Kidney tubule cell (primary cell): ENCODE measurements around the gene VN1R5.
A peak's percentile ranks its signal among the peaks of the same experiment; 100 is the strongest.
"Not testable (repeated sequence)": the region's sequence is repeated elsewhere in the genome, so short reads cannot be mapped to it uniquely, and the experiment has no call there.

Experiments
- DNase-seq: peaks from one replicate; pipeline ENCODE4 v3.0.0-alpha.2; 2018; ENCODE audit warnings: low spot score

Gene VN1R5

DNA sequence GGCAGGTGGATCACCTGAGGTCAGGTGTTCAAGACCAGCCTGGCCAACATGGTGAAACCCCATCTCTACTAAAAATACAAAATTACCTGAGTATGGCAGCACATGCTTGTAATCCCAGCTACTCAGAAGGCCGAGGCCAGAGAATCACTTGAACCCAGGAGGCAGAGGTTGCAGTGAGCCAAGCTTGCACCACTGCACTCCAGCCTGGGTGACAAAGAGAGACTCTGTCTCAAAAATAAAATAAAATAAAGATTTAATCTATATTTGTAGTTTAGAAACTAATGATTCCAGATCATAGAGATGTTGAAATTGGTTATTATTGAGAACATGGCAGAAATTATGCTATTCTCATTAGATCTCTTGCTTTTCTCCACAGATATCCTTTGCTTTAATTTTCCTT is at the start of gene VN1R5:
VN1R5 (plus strand) TSS at position 301 of the 400 bp plus-strand sequence.
- DNase-seq: not testable (repeated sequence)

DNA sequence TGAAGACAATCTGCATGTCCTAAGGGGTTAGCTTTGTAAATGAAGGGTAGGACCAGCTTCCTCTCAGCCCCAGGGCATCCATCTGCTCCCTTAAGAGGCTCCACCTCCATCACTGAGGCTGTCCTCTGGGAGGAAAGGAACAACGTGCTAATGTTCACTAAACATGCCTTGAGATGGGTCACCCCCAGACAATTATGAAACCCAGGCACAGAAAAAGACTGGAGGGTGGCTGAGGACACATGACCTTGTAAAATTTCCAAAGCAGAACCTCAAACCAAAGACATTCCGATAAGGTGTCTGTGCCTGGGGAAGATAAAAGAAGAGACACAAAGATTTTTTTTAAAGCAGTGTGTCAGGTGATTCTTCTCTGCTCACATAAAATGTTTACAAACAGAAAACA is 46.5 kb upstream of the VN1R5 start:
- DNase-seq: peak; percentile 38

DNA sequence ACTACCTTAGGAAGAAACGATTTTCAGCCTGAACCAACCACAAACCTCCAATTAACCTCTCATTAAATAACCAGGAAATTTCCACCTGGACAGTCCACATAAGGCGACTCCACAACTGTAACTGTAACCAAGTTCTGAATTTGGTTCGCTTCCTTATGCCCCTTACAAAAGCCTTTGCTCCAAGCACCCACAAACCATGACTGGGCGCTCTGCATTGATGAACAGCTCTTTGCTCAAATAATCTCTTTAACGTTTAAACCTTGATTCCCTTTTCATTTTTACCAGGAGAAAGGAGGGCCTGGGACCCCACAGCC is 45.9 kb upstream of the VN1R5 start:
- no peak for DNase-seq

DNA sequence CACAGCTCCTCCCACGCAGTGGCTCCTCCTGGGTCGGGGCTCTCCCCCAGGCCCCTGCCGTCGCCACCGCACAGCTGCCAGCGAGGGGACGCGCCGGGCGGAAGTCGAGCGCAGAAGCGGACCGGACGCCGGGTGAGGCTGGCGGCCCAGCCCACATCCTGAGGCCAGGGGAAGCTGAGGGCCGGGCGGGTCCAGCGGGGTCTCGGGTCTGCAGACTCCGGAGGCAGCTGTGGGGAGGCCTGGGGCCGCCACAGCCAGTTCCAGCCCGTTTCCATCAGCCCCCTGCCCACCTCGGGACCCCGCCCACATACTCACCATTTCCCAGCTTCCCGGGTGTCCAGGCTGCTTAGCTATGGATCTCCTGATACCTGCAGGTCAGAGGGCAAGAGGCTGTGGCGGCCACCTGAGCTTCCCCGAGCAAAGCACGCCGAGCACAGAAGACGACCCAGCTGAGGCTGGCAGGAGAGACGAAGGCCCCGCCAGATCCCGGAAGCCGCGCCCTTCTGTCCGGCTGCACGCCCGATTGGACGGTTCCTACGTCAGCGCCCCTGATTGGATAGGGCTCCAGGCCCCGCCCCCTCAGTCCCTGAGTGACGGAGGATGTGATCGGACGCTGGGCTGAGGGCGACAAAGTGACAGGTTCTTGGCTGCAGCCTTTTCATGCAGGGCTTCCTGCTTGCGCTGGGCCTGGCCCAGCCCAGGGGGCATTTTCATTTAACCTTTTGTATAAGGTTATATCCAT is 45.3 kb upstream of the VN1R5 start:
- peak; percentile 97 for DNase-seq

DNA sequence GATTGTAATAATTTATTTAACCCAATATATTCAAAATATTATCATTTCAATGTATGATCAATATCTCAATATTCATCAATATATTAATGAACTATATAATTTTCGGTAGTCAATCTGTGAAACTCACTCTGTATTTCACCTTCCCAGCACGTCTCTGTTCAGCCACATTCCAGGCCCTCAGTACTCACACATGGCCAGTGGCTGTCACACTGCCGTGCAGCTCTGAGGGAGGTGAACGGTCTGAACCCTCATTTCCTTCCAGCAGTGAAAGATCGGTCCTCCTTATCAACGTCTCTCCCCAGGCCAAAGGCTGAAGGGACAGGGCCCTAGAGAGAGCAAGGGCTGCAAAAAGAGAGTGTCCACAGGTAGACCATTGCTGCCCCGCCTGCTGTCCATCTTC is 44.5 kb upstream of the VN1R5 start:
- peak; percentile 43 for DNase-seq

DNA sequence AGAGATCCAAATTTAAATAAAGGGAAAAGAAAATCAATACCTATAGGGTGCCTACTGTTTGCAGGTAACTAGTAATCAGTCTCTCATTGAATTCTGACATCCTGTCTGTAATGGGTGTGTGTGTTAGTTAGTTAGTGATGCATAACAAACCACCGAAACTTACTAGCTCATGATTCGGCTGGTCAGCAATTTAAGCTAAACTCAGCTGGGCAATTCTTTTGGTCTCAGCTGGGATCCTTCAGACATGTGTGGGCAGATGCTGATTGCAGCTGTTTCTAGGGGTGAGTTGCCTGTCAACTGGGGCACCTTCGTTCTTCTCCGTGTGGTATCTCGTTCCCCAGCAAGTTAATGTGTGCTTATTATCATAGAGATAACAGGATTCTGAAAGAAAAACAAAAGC is 43.9 kb upstream of the VN1R5 start:
- DNase-seq: peak; percentile 88

DNA sequence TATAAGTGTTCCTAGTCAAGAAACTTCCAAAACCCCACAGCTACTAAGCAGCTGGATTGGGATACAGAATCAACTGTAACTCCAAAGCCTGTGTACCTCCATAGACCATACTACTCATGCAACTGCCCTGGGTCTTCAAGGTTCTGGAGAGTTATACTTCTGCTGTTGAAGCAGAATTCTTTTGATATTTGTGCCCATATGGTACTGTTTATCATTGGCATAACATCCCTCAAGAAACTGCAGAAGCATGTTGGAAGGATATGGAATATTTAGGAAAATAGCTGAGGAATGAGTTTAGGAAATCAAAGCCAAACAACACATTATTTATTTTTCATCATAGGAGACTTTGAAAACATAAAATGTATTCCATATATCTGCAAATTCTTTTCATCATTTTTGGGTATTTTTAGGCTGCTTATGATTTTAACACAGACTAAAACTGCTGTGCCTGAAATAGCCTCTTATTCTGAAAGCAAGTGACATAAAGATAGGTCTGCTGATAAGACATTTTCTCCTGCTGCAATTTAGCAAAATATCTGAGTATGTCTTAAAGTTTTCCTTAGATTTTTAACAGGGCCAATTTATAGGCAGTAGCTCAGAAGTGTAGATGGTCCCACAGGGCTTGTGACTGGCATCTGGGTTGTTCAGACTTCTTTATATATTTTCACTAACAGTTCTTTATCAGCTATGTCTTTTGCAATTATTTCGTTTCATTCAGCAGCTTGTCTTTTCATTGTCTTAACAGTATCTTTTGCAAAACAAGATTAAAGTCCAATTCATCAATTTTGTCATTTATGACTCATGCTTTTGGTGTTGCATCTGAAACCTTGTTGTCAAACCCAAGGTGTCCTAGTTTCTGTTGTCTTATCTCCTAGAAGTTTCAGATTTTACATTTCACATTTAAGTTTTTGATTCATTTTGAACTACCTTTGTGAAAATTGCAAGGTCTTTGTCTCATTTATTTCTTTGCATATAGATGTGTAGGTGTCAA is 43.0 kb upstream of the VN1R5 start:
- DNase-seq: peak; percentile 17

DNA sequence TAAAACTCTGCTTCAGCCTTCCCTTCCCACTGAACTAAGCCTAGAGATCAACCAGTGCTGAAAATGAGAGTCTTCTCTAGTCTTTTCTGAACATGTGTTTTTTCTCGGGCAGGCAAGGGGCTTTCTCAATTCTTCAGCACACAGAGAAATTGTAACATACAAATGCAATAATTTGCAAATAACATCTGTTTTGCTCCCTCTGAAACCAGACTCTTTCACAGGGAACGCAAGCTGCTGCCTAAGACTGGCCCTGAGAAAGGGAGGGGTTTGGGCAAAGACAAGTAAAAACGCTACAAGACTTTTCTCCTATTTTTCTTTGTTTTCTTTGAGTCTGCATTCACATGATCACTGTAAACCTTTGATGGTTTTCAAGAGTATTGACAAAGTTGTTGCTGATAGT is 39.6 kb upstream of the VN1R5 start:
- no peak for DNase-seq

DNA sequence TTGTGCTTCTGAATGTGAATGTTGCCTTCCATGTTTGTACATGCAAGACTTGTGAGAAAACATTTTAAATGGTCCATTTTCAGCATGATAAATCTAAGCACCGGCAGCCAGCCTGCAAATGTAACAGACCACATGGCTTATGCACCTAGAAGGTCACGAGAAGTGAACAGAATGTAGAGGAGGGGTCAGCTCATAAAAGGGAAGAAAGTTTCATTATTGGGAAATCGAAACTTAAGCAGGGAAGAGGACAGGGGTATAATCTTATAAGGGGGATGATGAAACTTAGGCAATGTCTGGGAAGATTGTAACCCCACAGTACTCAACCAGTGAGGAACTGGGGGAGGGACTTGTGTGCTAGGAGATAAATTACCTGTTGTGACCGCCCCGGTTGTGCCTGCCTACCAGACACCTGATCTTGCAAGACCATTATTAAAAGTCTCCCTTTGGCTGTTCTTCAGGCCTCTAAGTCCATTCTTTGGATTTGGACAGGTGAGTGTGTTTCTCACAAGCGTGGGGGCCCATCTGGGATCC is 37.7 kb upstream of the VN1R5 start:
- DNase-seq: no peak

DNA sequence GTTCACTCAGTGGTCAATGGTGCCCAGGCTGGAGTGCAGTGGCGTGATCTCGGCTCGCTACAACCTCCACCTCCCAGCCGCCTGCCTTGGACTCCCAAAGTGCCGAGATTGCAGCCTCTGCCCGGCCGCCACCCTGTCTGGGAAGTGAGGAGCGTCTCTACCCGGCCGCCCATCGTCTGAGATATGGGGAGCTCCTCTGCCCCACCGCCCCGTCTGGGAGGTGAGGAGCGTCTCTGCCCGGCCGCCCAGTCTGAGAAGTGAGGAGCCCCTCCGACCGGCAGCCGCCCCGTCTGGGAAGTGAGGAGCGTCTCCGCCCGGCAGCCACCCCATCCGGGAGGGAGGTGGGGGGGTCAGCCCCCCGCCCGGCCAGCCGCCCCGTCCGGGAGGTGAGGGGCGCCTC is 35.6 kb upstream of the VN1R5 start:
- not testable (repeated sequence) for DNase-seq

DNA sequence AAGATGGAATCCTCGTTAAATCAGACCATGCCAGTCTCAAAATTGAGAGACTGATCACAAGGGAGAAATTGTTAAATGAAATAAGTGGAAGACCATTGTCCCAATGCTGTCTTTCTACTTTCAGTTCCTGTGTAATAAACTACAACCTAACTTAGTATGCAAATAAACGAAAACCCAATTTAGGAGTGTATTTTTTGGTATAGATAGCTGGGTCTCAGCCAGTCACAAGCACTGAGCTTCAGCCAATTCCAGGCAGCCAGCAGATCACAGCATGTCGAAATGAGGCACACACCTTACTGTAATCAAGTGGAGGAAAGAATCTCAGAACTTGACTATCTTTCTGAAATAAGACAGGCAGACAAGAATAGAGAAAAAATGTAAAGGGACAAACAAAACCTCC is 33.0 kb upstream of the VN1R5 start:
- no peak for DNase-seq

DNA sequence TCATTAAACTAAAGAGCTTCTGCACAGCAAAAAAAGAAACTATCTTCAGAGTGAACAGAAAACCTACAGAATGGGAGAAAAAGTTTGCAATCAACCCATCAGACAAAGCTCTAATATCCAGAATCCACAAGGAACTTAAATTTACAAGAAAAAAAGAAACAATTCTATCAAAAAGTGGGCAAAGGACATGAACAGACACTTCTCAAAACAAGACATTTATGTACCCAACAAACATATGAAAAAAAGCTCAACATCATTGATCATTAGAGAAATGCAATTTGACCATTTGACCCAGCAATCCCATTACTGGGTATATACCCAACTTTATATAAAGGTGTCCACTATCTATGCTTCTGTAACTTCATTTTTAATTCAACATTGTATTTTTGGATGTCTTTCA is 31.1 kb upstream of the VN1R5 start:
- DNase-seq: no peak

DNA sequence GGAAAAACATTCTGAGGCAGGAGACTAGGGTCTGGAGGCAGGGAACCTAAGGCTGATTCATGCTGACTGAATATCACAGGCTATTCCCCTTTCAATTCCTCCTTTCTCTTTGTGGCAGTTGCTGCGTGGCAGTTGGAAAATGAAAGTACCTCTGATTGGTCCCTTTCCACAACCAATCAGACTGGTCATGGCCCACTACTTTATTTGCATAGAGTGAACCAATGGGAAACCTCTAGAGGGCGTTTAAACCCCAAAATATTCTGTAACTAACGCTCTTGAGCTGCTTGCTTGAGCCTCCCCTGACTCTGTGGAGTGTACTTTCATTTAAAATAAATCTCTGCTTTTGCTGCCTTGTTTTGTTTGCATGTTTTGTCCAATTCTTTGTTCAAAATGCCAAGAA is 27.7 kb upstream of the VN1R5 start:
- no peak for DNase-seq

DNA sequence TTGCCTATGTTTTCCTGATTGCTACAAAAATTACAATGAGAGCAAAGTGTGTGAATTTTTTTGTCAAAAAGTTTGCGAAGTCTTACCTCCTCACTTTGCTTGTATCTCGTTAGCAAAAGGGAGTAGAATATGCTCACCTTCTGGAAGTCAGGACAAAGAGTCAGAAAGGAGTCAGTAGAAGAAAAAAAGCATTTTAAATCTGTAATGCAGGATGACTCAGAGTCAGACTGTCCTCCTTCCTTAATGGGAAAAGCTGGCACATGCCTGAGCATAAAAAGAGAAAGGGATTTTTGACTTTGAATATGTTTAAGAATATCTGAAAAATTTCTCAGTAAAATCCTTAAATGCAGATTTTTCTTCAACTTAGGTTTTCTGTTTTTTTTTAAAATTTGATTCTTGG is 14.2 kb upstream of the VN1R5 start:
- peak; percentile 52 for DNase-seq

DNA sequence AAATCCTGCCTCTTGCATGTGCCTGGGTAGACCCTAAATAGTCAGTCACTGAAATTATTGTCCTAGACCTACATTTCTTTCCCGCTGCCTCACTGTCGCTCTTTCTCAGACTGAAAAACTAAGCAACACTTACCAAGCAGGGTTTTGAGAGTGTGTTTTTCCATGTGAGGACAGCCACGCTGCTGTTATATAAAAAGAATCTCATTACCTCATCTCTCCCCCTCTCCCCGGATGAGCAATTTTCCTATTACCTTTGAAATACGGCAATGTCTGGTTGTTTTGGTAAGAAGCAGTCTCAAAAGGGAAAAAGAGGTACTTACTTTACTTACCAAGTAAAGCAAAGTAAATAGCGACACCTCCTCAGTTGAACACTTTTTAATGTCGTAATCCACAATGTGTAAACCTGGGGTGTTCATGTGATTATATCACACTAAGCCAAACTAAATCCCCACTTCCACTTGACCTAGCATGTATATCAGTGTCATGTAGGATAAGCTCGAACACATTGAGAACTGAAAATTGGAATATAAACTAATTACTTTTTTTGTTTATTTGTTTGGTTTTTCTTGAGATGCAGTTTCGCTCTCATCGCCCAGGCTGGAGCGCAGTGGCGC is 12.2 kb upstream of the VN1R5 start:
- DNase-seq: peak; percentile 49

DNA sequence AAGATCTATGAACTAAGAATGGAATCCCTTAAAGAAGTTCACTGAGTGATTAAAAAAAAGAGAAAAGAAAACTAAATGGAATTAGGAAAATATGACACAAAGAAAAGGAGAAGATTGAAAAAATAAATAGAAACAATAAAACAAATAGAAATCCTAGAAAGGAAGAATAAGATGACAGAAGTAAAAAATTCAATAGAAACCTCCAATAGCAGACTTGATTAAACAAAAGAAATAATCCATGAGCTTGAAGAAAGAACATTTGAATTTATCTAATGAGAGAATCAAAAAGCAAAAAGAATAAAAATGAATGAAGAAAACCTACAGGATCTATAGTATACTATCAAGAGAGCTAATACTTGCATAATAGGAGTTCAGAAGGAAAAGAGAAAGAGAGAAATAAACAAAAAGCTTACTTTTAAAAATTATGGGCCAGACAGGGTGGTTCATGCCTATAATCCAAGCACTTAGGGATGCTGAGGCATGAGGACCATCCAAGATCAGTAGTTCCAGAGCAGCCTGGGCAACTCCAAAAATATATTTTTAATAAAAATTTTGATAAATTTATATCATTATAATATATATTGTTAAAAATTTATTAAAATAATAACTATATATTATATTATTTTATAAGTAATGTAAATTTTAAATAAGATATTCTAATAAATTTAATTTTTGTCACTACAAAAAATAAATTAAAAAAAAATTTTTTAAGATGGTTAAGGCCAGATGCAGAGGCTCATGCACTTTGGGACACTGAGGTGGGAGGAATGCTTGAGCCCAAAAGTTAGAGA is 9.4 kb upstream of the VN1R5 start:
- no peak for DNase-seq

DNA sequence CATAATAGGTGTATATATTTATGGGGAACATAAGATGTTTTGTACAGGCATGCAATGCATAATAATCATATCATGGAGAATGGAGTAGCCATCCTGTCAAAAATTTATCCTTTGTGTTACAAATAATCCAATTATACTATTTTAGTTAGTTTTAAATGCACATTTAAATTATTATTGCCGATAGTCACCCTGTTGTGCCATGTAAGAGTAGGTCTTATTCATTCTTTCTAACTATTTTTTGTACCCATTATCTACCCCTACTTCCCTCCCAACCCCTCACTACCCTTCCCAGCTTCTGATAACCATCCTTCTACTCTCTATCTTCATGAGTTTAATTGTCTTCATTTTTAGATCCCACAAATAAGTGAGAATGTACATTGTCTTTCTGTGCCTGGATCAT is 8.3 kb upstream of the VN1R5 start:
- DNase-seq: no peak

DNA sequence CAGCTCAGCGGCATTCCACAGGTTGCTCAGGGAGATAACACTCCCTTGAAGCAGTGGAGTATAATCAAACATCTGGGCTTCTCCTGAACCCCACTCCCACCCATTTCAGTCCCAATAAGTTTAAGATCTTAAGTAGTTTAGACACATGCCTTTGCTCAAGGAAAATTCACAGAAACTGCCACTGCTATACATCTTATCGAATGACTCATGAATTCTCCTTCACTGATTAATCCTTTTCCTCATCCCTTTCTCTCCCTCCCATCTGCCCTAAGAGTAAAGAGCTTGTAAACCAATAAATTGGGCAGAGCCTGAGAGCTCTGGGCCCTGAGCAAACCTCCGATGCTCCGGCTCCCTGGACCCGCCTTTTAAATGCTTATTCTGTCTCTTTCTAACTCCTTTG is 10.2 kb downstream of the VN1R5 start:
- peak; percentile 27 for DNase-seq

DNA sequence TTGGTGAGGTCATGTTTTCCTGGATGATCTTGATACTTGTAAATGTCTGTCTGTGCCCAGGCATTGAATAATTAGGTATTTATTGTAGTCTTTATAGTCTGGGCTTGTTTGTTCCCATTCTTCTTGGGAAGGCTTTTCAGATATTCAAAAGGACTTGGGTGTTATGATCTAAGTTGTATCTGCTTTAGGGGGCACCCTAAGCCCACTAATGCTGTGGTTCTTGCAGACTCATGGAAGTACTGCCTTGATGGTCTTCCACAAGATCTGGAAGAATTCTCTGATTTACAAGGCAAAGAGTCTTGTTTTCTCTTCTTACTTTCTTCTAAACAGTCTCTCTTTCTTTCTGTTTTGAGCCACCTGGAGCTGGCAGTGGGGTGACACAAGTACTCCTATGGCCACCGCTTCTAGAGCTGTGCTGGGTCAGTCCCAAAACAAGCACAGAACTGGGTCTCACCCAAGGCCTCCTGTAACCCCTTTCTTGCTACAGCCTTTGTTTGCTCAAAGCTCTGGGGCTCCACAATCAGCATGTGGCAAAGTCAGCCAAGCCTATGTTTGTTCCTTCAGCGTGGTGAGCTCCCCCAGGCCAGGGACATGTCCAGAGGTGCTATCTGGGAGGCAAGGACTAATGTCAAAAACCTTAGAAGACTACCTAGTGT is 12.6 kb downstream of the VN1R5 start:
- no peak for DNase-seq

DNA sequence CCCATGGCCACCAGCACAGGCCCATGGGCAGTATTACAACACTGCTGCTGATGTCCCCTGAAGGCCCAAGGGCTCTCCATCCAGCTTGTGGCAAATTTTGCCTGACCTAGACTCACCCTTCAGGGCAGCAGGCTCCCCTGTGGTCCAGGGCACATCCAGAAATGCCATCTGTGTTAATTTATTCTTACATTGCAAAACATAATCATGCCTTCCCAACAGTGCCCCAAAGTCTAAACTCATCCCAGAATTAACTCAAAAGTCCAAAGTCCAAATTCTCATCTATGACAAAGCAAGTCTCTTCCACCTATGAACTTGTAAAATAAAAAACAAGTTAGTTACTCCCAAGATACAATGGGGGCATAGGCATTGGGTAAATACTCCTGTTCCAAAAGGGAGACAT is 13.3 kb downstream of the VN1R5 start:
- DNase-seq: no peak

DNA sequence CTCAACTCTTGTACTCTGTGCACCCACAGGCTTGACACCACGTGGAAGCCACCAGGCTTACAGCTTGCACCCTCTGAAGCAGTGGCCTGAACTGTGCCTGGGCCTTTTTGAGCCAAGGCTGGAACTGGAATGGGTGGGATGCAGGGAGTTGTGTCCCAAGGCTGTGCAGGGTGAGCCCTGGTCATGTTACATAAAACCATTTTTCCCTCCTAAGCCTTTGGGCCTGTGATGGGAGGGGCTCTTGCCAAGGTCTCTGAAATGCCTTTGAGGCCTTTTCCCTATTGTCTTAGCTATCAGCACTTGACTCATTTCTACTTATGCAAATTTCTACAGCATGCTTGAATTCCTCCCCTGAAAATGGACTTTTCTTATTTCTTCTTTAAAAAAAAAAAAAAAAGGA is 14.1 kb downstream of the VN1R5 start:
- DNase-seq: no peak
